Erythroblast (primary cell): Measurements from ENCODE around the gene TBC1D24.

Source experiments
- GATA1 ChIP-seq: IDR thresholded peaks from 2 replicates; pipeline ENCODE4 v1.6.1; 2011; ENCODE audit warnings: low read depth, mild to moderate bottlenecking, control low read depth, low read length, moderate library complexity
- POLR2A ChIP-seq: IDR thresholded peaks from 2 replicates; pipeline ENCODE4 v1.6.1; 2011; ENCODE audit warnings: mild to moderate bottlenecking, low read length

- TF ChIP-seq POLR2A: no peak
- no peak for TF ChIP-seq GATA1
Observed at GRCh38 chr16:2457267-2457666, 17.7 kb upstream of the TBC1D24 start.
